ENCODE measurements around the gene FBN2.

DNA sequence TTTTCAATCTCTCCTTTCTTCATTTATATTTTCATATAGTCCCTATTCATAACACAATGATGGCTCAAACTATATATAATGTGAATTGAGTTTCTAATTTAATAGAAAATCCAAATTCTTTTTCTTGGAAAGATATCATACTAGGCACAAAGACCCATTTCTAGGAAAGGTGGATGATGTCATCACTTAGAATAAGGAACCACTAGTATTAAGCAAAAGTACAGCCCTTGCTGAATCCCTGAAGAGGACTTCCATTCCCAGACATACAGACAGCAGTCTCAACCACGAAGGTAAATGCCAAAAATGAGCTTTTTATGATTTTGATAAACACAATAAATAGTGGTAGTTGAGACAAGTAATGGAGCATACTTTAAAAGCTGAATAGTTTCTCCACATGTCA lies 210.0 kb downstream of the FBN2 start:
- TF ChIP-seq, protein P1, sequence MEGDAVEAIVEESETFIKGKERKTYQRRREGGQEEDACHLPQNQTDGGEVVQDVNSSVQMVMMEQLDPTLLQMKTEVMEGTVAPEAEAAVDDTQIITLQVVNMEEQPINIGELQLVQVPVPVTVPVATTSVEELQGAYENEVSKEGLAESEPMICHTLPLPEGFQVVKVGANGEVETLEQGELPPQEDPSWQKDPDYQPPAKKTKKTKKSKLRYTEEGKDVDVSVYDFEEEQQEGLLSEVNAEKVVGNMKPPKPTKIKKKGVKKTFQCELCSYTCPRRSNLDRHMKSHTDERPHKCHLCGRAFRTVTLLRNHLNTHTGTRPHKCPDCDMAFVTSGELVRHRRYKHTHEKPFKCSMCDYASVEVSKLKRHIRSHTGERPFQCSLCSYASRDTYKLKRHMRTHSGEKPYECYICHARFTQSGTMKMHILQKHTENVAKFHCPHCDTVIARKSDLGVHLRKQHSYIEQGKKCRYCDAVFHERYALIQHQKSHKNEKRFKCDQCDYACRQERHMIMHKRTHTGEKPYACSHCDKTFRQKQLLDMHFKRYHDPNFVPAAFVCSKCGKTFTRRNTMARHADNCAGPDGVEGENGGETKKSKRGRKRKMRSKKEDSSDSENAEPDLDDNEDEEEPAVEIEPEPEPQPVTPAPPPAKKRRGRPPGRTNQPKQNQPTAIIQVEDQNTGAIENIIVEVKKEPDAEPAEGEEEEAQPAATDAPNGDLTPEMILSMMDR (IDR thresholded peaks at IDR 0.05; ENCODE audit: borderline replicate concordance, extremely low read depth, low read length, poor library complexity, severe bottlenecking), result no peak
- no peak for TF ChIP-seq EZH2 (IDR thresholded peaks at IDR 0.05; ENCODE audit: borderline replicate concordance, low read depth, low read length, severe bottlenecking)

All from DND-41 (cell line).